Measurements from ENCODE around the gene N4BP2L2.

- TF ChIP-seq TAF1 (IDR thresholded peaks at IDR 0.05; ENCODE audit: low read depth) (no peak), CTCF (IDR thresholded peaks at IDR 0.05; ENCODE audit: poor library complexity, severe bottlenecking) (no peak), REST (IDR thresholded peaks at IDR 0.05; ENCODE audit: borderline replicate concordance) (no peak), RAD21 (conservative IDR thresholded peaks at IDR 0.05) (no peak), SMC3 (conservative IDR thresholded peaks at IDR 0.05; ENCODE audit: poor library complexity) (no peak)
Measured at GRCh38 chr13:32497589-32497988, 41.0 kb downstream of the N4BP2L2 start.

All from neural cell (in vitro differentiated cells).